GM23338 (cell line): Measurements from ENCODE around the gene DAPL1.

Experiments used
- EZH2 ChIP-seq: fragments of 200-600 bp; sonication (generic); IDR thresholded peaks from one replicate; pipeline ENCODE4 v1.8.0; 2017; ENCODE audit warnings: antibody characterized with exemption, mild to moderate bottlenecking, low read depth; ENCODE audit not compliant: unreplicated experiment
- EZH2phosphoT487 ChIP-seq: fragments of 200-600 bp; sonication (generic); IDR thresholded peaks from one replicate; pipeline ENCODE4 v1.8.1; 2018; ENCODE audit warnings: antibody characterized with exemption; ENCODE audit not compliant: unreplicated experiment
- POLR2AphosphoS5 ChIP-seq: IDR thresholded peaks from 2 replicates; pipeline ENCODE4 v1.6.1; 2016; ENCODE audit warnings: antibody characterized with exemption, low read depth
- TF ChIP-seq, protein P1 (sequence below): IDR thresholded peaks from 2 replicates; pipeline ENCODE4 v1.6.1; 2016; ENCODE audit warnings: antibody characterized with exemption
- TF ChIP-seq, protein P2 (sequence below), 2 experiments: fragments of 200-600 bp in 1 of 2; sonication (generic) in 1 of 2; conservative IDR thresholded peaks; 2 replicates each; pipeline versions ENCODE4 v1.5.1 to v1.6.1; 2016 to 2017; ENCODE audit warnings: antibody characterized with exemption in 2 of 2, low read depth in 2 of 2, mild to moderate bottlenecking in 2 of 2, moderate library complexity in 1 of 2

DNA sequence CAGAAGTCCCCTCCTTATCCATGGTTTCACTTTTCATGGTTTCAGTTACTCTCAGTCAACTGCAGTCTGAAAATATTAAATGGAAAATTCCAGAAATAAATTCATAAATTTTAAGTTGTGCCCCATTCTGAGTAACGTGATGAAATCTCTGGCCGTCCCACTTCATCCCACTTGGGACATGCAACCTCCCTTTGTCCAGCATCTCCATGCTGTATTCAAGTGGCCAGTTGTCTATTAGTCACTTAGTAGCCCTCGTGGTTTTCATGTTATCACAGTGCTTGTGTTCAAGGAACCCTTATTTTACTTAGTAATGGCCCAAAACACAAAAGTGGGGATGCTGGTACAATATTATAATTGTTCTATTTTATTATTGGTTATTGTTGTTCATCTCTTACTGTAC, 18.0 kb upstream of the DAPL1 start:
- TF ChIP-seq, protein P1, sequence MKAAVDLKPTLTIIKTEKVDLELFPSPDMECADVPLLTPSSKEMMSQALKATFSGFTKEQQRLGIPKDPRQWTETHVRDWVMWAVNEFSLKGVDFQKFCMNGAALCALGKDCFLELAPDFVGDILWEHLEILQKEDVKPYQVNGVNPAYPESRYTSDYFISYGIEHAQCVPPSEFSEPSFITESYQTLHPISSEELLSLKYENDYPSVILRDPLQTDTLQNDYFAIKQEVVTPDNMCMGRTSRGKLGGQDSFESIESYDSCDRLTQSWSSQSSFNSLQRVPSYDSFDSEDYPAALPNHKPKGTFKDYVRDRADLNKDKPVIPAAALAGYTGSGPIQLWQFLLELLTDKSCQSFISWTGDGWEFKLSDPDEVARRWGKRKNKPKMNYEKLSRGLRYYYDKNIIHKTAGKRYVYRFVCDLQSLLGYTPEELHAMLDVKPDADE: no peak
- TF ChIP-seq, protein P2, sequence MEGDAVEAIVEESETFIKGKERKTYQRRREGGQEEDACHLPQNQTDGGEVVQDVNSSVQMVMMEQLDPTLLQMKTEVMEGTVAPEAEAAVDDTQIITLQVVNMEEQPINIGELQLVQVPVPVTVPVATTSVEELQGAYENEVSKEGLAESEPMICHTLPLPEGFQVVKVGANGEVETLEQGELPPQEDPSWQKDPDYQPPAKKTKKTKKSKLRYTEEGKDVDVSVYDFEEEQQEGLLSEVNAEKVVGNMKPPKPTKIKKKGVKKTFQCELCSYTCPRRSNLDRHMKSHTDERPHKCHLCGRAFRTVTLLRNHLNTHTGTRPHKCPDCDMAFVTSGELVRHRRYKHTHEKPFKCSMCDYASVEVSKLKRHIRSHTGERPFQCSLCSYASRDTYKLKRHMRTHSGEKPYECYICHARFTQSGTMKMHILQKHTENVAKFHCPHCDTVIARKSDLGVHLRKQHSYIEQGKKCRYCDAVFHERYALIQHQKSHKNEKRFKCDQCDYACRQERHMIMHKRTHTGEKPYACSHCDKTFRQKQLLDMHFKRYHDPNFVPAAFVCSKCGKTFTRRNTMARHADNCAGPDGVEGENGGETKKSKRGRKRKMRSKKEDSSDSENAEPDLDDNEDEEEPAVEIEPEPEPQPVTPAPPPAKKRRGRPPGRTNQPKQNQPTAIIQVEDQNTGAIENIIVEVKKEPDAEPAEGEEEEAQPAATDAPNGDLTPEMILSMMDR (conservative IDR thresholded peaks at IDR 0.05; ENCODE audit: low read depth in 2 of 2): no peak
- TF ChIP-seq POLR2AphosphoS5 (no peak), EZH2 (no peak), EZH2phosphoT487 (no peak)
